WERI-Rb-1 (cell line): ENCODE data around the gene ABR.
A peak's percentile ranks its signal among the peaks of the same experiment; 100 is the strongest.

ENCODE experiments used
- DNase-seq: peaks from one replicate; pipeline ENCODE4 v3.0.0-alpha.2; 2020
- H3K27ac ChIP-seq: fragments of 250-450 bp; sonication (Bioruptor Pico); 2 replicates; pipeline ENCODE4 v1.5.1; 2020; ENCODE audit warnings: mild to moderate bottlenecking, moderate library complexity
- H3K27me3 ChIP-seq: fragments of 250-450 bp; sonication (Bioruptor Pico); 2 replicates; pipeline ENCODE4 v1.5.1; 2021; ENCODE audit warnings: mild to moderate bottlenecking, low read depth, moderate library complexity; ENCODE audit not compliant: insufficient read depth, severe bottlenecking
- H3K36me3 ChIP-seq: fragments of 250-450 bp; sonication (Bioruptor Pico); 2 replicates; pipeline ENCODE4 v1.5.1; 2020; ENCODE audit warnings: mild to moderate bottlenecking, moderate library complexity
- H3K4me3 ChIP-seq: 2 replicates; pipeline ENCODE4 v1.5.1; 2011; ENCODE audit warnings: low read depth, mild to moderate bottlenecking, control low read depth, low read length
- H3K9me3 ChIP-seq: fragments of 250-450 bp; sonication (Bioruptor Pico); 2 replicates; pipeline ENCODE4 v1.5.1; 2021; ENCODE audit warnings: mild to moderate bottlenecking, moderate library complexity; ENCODE audit not compliant: severe bottlenecking
- TF ChIP-seq, protein P1 (sequence below): IDR thresholded peaks from 2 replicates; pipeline ENCODE4 v1.5.1; 2011; ENCODE audit warnings: low read depth, mild to moderate bottlenecking, control low read depth, inconsistent platforms, low read length

ABR gene

DNA sequence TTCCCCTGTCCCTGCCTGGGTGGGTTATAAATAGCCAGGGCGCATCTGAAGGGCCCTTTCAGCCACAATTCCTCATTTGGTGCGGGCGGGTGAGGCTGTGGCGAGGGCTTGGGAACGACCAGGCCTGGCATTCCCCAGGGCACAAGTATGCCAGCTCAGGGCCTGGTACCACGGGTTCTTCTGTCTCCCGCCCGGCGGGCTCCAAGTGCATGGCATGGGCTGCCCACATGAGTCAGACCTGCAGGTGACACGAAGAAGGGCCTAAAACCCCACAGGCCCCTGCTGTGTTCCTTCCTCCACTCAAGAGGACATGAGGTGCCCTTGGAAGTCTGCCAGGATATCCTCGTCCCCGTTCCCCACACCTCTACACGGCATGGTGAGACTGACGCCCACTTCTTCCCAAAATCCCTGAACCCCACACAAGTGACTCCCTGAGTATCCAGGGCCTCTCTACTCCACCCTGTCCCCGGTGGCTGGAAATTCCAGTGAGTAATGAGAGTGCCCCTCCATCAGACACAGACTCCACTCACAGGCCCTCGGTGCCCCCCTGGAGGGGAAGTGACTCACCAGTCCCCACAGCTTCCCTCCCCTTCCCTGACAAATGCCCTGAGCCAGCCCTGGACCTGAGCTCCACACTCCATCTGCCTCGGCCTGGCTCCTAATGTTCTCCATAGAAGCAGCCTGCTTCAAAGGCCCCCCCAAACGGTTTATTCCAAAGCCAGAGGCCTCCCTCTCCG lies 68.8 kb downstream of the ABR start:
- Histone ChIP-seq H3K9me3 (no peaks in the 10 kb centered on the region), H3K36me3 (no peaks in the 10 kb centered on the region), H3K4me3 (no peak overlapping the region), H3K27me3 (no peaks in the 10 kb centered on the region), H3K27ac (no peak overlapping the region)
- TF ChIP-seq, protein P1, sequence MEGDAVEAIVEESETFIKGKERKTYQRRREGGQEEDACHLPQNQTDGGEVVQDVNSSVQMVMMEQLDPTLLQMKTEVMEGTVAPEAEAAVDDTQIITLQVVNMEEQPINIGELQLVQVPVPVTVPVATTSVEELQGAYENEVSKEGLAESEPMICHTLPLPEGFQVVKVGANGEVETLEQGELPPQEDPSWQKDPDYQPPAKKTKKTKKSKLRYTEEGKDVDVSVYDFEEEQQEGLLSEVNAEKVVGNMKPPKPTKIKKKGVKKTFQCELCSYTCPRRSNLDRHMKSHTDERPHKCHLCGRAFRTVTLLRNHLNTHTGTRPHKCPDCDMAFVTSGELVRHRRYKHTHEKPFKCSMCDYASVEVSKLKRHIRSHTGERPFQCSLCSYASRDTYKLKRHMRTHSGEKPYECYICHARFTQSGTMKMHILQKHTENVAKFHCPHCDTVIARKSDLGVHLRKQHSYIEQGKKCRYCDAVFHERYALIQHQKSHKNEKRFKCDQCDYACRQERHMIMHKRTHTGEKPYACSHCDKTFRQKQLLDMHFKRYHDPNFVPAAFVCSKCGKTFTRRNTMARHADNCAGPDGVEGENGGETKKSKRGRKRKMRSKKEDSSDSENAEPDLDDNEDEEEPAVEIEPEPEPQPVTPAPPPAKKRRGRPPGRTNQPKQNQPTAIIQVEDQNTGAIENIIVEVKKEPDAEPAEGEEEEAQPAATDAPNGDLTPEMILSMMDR = no peak
- peak; percentile 39 for DNase-seq

DNA sequence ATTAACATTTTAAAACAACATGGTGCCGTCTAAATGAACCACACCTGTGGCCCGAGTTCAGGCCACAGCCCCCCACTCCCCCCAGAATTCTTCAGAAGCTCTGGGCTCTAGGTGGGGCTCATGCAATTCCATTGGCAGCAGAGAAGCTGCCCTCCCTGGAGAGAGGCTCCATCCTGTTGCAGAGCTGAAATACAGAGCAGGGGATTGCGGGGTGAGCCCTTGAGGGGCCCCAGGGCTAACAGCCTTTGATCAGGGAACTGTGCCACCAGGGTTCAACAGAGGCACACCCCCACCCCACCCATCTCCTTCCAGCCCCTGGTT lies 69.3 kb downstream of the ABR start:
- H3K27ac ChIP-seq = no peak overlapping the region
- DNase-seq = no peak
- TF ChIP-seq, protein P1 = no peak
- H3K4me3 ChIP-seq = no peak overlapping the region
- H3K36me3 ChIP-seq = no peaks in the 10 kb centered on the region
- H3K9me3 ChIP-seq = no peaks in the 10 kb centered on the region
- no peaks in the 10 kb centered on the region for H3K27me3 ChIP-seq

DNA sequence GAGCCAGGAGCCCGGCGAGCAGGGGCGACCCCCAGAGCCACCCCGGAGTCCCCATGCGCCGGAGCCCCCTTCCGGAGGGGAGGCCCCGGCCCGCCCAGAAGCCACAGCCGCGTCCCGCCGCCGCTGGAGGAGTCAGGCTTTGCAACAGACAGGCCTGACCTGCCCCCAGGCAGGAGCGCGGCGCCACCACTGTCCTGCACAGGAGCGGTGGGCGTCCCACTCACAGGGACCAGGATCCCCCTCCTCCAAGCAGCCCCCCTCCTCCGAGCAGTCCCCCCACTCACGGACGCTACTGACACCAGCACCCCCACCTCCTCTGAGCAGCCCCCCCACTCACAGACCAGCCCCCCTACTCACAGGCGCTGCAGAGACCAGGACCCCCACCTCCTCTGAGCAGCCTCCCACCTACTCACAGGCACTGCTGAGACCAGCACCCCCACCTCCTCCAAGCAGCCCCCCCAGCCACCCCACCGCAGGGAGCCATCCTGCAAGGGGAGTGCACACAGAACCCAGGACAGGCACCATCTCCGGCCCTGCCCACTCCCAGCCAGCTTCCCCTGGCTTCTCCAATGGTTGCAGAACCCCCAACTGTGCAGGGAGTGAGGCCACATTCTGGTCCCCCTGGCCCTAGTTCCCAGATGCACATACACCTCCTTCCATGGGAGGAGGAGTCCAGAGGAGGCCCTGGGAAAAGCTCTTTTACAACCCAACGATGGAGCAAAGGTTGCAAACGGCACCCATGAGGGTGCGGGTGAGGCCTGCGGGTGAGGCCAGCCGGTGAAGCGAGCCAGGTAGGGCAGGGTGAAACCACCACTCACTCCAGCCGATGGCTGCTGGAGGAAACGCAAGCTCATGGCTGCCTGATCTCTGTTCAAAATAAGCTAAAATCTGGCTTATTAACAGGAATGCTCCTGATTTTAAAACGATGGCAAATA lies 69.9 kb downstream of the ABR start:
- Histone ChIP-seq H3K27ac (peak overlapping the region; percentile 86), H3K9me3 (no peaks in the 10 kb centered on the region), H3K4me3 (peak overlapping the region; percentile 64), H3K27me3 (no peaks in the 10 kb centered on the region), H3K36me3 (no peaks in the 10 kb centered on the region)
- TF ChIP-seq, protein P1 = 0 out of 2 replicates have a peak, but pooled peaks have one; percentile 4
- peak; percentile 58 for DNase-seq

DNA sequence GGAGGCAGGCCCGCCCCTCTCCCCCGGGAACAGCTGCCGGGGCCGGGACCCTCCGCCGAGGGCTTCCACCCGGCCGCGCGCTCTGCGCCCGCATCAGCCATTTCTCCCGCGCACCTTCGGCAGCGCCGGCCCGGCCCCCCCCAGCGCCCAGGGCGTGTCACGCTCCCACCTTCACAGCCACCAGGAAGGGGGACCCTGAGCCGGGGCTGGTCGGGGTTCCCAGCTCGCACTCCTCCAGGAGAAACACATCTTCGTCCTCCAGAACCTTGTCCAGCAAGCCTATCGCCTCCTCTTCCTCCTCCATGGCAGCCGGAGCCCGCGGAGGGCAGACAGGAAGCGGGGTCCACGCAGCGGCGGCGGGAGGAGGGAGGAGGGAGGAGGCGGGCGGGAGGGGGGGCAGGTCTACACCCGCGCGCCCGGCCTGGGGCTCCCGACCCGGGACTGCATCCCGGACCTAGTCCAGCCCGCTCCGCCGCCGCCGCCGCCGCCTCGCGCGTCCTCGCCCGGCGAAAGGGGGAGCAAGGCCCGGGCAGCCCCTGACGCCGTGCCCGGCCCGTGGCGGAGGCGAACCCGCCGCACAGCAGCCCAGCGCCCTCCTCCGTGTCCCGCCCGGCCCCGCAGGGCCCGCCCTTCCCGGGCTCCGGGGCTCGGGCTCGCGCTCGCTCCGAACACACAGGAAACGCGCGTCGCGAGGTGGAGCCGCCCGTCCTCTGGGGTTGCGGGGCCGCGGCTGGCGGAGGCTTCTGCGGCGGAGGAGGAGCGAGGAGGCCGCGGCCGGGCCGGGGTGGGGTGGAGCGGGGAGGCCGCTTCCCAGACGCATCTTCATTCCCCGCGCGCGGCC lies 70.8 kb downstream of the ABR start:
- DNase-seq = peak; percentile 51
- Histone ChIP-seq H3K27ac (peak overlapping the region; percentile 86), H3K4me3 (peak overlapping the region; percentile 64)

DNA sequence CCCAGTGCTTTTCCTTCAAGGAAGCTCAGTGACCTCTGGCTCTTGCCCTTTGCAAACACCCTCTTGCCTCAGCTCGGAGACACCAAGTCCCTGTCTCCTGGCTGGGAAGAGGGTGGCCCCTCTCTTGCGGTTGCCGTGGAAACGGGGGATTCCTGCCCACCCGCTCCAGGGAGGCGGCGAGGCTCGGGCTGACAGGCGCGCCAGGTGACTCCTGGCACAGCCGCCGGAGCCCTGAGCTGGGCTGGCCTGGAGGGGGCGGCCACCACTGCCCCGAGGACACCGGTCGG lies 71.4 kb downstream of the ABR start:
- no peaks in the 10 kb centered on the region for H3K27me3 ChIP-seq
- H3K4me3 ChIP-seq = peak overlapping the region; percentile 64
- no peaks in the 10 kb centered on the region for H3K9me3 ChIP-seq
- H3K27ac ChIP-seq = peak overlapping the region; percentile 86
- DNase-seq = no peak
- TF ChIP-seq, protein P1 = 0 out of 2 replicates have a peak, but pooled peaks have one; percentile 7
- no peaks in the 10 kb centered on the region for H3K36me3 ChIP-seq

More for the DNA sequence above, 70.8 kb downstream of the ABR start:
- no peaks in the 10 kb centered on the region for H3K27me3 ChIP-seq
- H3K36me3 ChIP-seq = no peaks in the 10 kb centered on the region
- no peaks in the 10 kb centered on the region for H3K9me3 ChIP-seq
- TF ChIP-seq, protein P1 = no peak
